Small intestine (tissue), 7 donors: Measurements from ENCODE around the gene RBM23. TPM values are rescaled to one million over a fixed set of nuclear protein-coding genes. Genes with fewer than 3 reads are reported as not detected.
A peak's percentile ranks its signal among the peaks of the same experiment; 100 is the strongest.

ENCODE experiments used
- DNase-seq, 2 donors: peaks; one replicate each; pipeline versions ENCODE4 v3.0.0 to v3.0.0-alpha.2; 2013
- FAIRE-seq: peaks from 2 replicates; lab custom pipeline; 2012; peaks lifted over from hg19 to GRCh38; lab: Jason Lieb, UNC
- H3K27ac ChIP-seq, 3 donors: one replicate each; pipeline ENCODE4 v1.5.1; 2013; ENCODE audit warnings: low read length in 2 of 3, mild to moderate bottlenecking in 2 of 3, control low read depth in 1 of 3, inconsistent platforms in 1 of 3, low read depth in 1 of 3, moderate library complexity in 1 of 3
- H3K27me3 ChIP-seq, 3 donors: one replicate each; pipeline ENCODE4 v1.6.1; 2013; ENCODE audit warnings: low read length in 3 of 3, inconsistent platforms in 1 of 3; ENCODE audit not compliant: control insufficient read depth in 3 of 3, insufficient read depth in 3 of 3
- H3K36me3 ChIP-seq, 3 donors: one replicate each; pipeline ENCODE4 v1.6.1; 2013; ENCODE audit warnings: low read length in 3 of 3, inconsistent platforms in 1 of 3, low read depth in 1 of 3, mild to moderate bottlenecking in 1 of 3, moderate library complexity in 1 of 3; ENCODE audit not compliant: control insufficient read depth in 3 of 3, insufficient read depth in 2 of 3
- H3K4me1 ChIP-seq, 3 donors: one replicate each; pipeline ENCODE4 v1.6.1; 2013; ENCODE audit warnings: low read length in 2 of 3, inconsistent platforms in 1 of 3, low read depth in 1 of 3, mild to moderate bottlenecking in 1 of 3, moderate library complexity in 1 of 3; ENCODE audit not compliant: control insufficient read depth in 3 of 3, insufficient read depth in 2 of 3
- H3K4me3 ChIP-seq, 3 donors: one replicate each; pipeline ENCODE4 v1.5.1; 2013; ENCODE audit warnings: low read length in 3 of 3, control low read depth in 1 of 3, inconsistent platforms in 1 of 3, low read depth in 1 of 3, mild to moderate bottlenecking in 1 of 3, moderate library complexity in 1 of 3
- H3K9me3 ChIP-seq, 2 donors: one replicate each; pipeline ENCODE4 v1.6.1; 2013; ENCODE audit warnings: low read depth in 1 of 2, low read length in 1 of 2; ENCODE audit not compliant: control insufficient read depth in 2 of 2, insufficient read depth in 1 of 2
- WGBS, 3 donors: extraction: QIAGEN DNeasy Blood & Tissue Kit; methylation state at CpG; one replicate each; pipeline ENCODE4 v1.1.7; 2013; 5-methylcytosine and 5-hydroxymethylcytosine counted together
- polyA plus RNA-seq, 4 donors: library from polyadenylated mRNA; stranded (reverse) in 3 of 4; unstranded in 1 of 4; fragments of 200-250 nt in 3 of 4; fragments of 120-200 nt in 1 of 4; gene quantifications; one replicate each; pipeline versions ENCODE4 v1.2.1 to v1.2.3, GENCODE V29; 2013
- donor health status: healthy with polysubstance abuse.
- donor health status: control.
- donor health status: control.
- donor health status: Bipolar disorder and iron deficiency.
- donor health status: healthy.

The RBM23 gene
- polyA plus RNA-seq, 4 donors: 35.8 to 77.8 (median 39.1) TPM

DNA sequence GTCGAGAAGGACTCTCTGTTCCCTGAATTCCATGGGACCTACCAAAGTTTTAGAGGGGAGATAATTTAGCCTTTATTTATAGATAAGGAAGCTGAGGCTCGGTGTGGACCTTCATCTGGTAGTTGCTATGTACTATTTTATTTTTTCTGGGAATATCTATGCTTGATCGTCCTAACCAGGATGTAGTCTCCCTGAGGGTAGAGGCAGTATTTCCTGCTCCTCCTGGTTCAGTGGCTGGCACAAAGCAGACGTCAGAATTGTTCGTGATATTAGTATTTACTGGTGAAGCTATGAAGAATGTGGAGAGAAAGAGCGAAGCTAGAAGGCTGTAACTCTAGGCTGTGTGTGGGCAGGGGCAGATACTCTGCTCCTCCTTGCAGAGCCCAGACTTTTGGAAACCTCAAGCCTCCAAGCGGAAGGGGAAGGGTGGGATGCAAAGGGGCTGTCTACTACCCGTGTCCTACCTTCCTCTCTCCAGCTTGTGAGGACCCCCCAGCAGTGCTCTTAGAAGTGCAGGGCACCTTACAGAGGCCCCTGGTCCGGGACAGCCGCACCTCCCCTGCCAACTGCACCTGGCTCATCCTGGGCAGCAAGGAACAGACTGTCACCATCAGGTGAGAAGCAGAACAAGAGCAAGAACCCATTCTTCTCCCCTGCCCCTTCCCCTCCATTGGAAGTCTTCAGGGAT lies 46.0 kb downstream of the RBM23 start:
- peak overlapping the region in 2 of 3 donors; percentile 90 to 97 for H3K27ac ChIP-seq
- no peaks in the 10 kb centered on the region for H3K9me3 ChIP-seq
- H3K27me3 ChIP-seq: no peaks in the 10 kb centered on the region
- H3K4me3 ChIP-seq: peak overlapping the region; percentile 72 to 95 (median 92)
- peaks cover 0 to 19% (median 0%) of the 10 kb centered on the region in 3 donors for H3K4me1 ChIP-seq
- no peak for DNase-seq
- H3K36me3 ChIP-seq: peaks cover 9 to 49% (median 32%) of the 10 kb centered on the region in 3 donors
- FAIRE-seq: no peak
- WGBS, 3 donors: 28 to 43% (median 33%) methylated on average over 10 of the region's 10 CpGs

GRCh38 chr14:22872033-22872832 lies 46.7 kb downstream of the RBM23 start:
- Histone ChIP-seq H3K9me3 (no peaks in the 10 kb centered on the region), H3K4me3 (peak overlapping the region; percentile 72 to 95 (median 92)), H3K36me3 (peaks cover 6 to 42% (median 28%) of the 10 kb centered on the region in 3 donors), H3K27ac (peak overlapping the region; percentile 90 to 99 (median 97)), H3K27me3 (no peaks in the 10 kb centered on the region), H3K4me1 (peaks cover 0 to 19% (median 0%) of the 10 kb centered on the region in 3 donors)
- DNase-seq: peak; percentile 88 to 94
- WGBS, 3 donors: 0 to 1% (median 0%) methylated on average over 26 to 45 of the region's 45 CpGs
- FAIRE-seq: no peak

GRCh38 chr14:22871224-22872032 lies 47.5 kb downstream of the RBM23 start, which contains the start of gene LRP10:
Gene LRP10, plus strand, starts transcription at chr14:22871740. Its CDS starts 564 bp downstream, at chr14:22872304.
- peaks cover 6 to 34% (median 21%) of the 10 kb centered on the region in 3 donors for H3K36me3 ChIP-seq
- peak within 1 kb of the TSS; percentile 90 to 99 (median 97) for H3K27ac ChIP-seq
- no peaks in the 10 kb centered on the region for H3K27me3 ChIP-seq
- no peaks in the 10 kb centered on the region for H3K9me3 ChIP-seq
- DNase-seq: peak; percentile 96
- peak within 1 kb of the TSS; percentile 72 to 95 (median 92) for H3K4me3 ChIP-seq
- WGBS, 3 donors: 0% methylated on average over 31 to 50 of the region's 50 CpGs
- FAIRE-seq: no peak
- H3K4me1 ChIP-seq: peaks cover 0 to 13% (median 2%) of the 10 kb centered on the region in 3 donors

DNA sequence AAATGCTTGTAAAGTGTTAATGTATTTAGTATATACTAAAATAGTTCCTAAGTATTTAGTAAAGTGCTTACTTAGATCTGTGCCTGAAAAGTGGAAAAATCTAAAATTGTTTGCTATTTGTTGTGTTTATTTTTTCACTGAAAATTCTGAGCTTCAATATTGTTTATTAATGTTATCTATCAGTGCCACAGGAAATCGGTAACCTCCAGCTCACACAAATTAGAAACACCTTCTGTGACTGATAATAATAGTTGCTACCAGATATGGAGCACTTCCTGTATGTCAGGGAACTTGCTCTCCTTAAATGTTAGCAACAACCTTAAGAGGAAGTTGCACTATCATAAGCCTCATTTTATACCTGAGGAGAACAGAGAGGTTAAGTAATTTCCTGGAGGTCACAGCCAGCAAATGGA lies 48.1 kb downstream of the RBM23 start:
- peaks cover 0 to 10% (median 2%) of the 10 kb centered on the region in 3 donors for H3K4me1 ChIP-seq
- H3K4me3 ChIP-seq: peak overlapping the region in 2 of 3 donors; percentile 72 to 95
- no peak for FAIRE-seq
- H3K36me3 ChIP-seq: peaks cover 6 to 28% (median 15%) of the 10 kb centered on the region in 3 donors
- WGBS, 3 donors: 0 to 4% (median 0%) methylated on average over 1 of the region's 1 CpG
- no peaks in the 10 kb centered on the region for H3K27me3 ChIP-seq
- H3K27ac ChIP-seq: peak overlapping the region; percentile 90 to 99 (median 97)
- no peaks in the 10 kb centered on the region for H3K9me3 ChIP-seq
- no peak for DNase-seq

DNA sequence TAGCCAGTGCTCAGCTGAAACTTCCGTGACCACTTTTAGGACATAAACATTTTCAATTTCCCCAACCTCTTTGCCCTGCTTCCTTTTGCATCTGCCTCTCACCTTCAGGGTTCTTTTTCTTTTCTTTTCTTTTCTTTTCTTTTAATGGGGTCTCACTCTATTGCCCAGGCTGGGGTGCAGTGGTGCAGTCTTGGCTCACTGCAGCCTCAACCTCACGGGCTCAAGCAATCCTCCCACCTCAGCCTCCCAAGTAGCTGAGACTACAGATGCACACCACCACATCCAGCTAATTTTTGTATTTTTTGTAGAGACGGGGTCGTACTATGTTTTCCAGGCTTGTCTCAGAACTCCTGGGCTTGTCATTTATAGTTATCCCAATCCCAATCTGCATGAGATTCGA lies 52.1 kb downstream of the RBM23 start:
- no peak for DNase-seq
- 96 to 98% (median 98%) methylated on average over 5 of the region's 5 CpGs for WGBS, 3 donors

GRCh38 chr14:22865424-22866405 lies 53.2 kb downstream of the RBM23 start:
- FAIRE-seq (no peak), DNase-seq (peak in 1 of 2 donors; percentile 24)
- 50 to 52% (median 52%) methylated on average over 6 of the region's 6 CpGs for WGBS, 3 donors

More for the DNA sequence above, 52.1 kb downstream of the RBM23 start:
- no peak for FAIRE-seq
- no peaks in the 10 kb centered on the region for H3K36me3 ChIP-seq
- H3K9me3 ChIP-seq: no peaks in the 10 kb centered on the region
- H3K4me3 ChIP-seq: no peak overlapping the region
- H3K27ac ChIP-seq: no peak overlapping the region
- H3K27me3 ChIP-seq: no peaks in the 10 kb centered on the region
- peaks cover 0 to 5% (median 5%) of the 10 kb centered on the region in 3 donors for H3K4me1 ChIP-seq

GRCh38 chr14:22864979-22865378 lies 54.0 kb downstream of the RBM23 start:
- no peak overlapping the region for H3K27ac ChIP-seq
- peaks cover 0 to 5% (median 0%) of the 10 kb centered on the region in 3 donors for H3K4me1 ChIP-seq
- no peak overlapping the region for H3K4me3 ChIP-seq
- H3K36me3 ChIP-seq: no peaks in the 10 kb centered on the region
- no peaks in the 10 kb centered on the region for H3K27me3 ChIP-seq
- 84 to 92% (median 88%) methylated on average over 4 of the region's 4 CpGs for WGBS, 3 donors
- no peaks in the 10 kb centered on the region for H3K9me3 ChIP-seq
- FAIRE-seq: no peak
- no peak for DNase-seq

More at GRCh38 chr14:22865424-22866405, 53.2 kb downstream of the RBM23 start:
- H3K9me3 ChIP-seq: no peaks in the 10 kb centered on the region
- no peak overlapping the region for H3K27ac ChIP-seq
- H3K27me3 ChIP-seq: no peaks in the 10 kb centered on the region
- no peak overlapping the region for H3K4me3 ChIP-seq
- peaks cover 0 to 5% (median 3%) of the 10 kb centered on the region in 3 donors for H3K4me1 ChIP-seq
- no peaks in the 10 kb centered on the region for H3K36me3 ChIP-seq
